ENCODE results near the gene CAPN12. TPM values are rescaled to one million over a fixed set of nuclear protein-coding genes. Genes with fewer than 3 reads are reported as not detected.
"Not testable (repeated sequence)": the region's sequence is repeated elsewhere in the genome, so short reads cannot be mapped to it uniquely, and the experiment has no call there.

The CAPN12 gene
- total RNA-seq, 1 experiment from 2014 or later: 8.8 TPM

- DNase-seq (ENCODE audit: low read depth, low spot score): no peak
- Histone ChIP-seq H3K79me2 (ENCODE audit: insufficient read depth, low read length) (no peaks in the 10 kb centered on the region), H3K9me3 (ENCODE audit: control insufficient read depth in 1 of 2, insufficient read depth in 1 of 2, low read depth in 1 of 2, low read length in 2 of 2) (no peaks in the 10 kb centered on the region), H3K4me2 (ENCODE audit: low read length) (no peak overlapping the region), H3K4me3 (replicated peaks in 1 of 2; ENCODE audit: low read depth in 1 of 2, low read length in 2 of 2) (no peak overlapping the region), H4K20me1 (ENCODE audit: insufficient read depth) (no peaks in the 10 kb centered on the region), H3K27ac (ENCODE audit: low read depth, low read length) (no peak overlapping the region), H2AFZ (ENCODE audit: low read depth, low read length, poor library complexity, severe bottlenecking) (no peak overlapping the region), H3K27me3 (ENCODE audit: insufficient read depth, low read length) (no peaks in the 10 kb centered on the region), H3K4me1 (ENCODE audit: control insufficient read depth in 1 of 2, insufficient read depth in 2 of 2, low read length in 2 of 2) (no peaks in the 10 kb centered on the region), H3K9me2 (ENCODE audit: insufficient read depth) (no peaks in the 10 kb centered on the region), H3K9ac (ENCODE audit: low read length) (no peak overlapping the region), H3K36me3 (ENCODE audit: control insufficient read depth in 1 of 2, insufficient read depth in 2 of 2, low read length in 2 of 2) (no peaks in the 10 kb centered on the region)
- intact Hi-C loops (cut with micrococcal nuclease): no loop called here
- TF ChIP-seq SP1 (IDR thresholded peaks at IDR 0.05; ENCODE audit: low read depth) (no peak), EGR1 (IDR thresholded peaks at IDR 0.05; ENCODE audit: low read depth) (no peak), SIN3A (IDR thresholded peaks at IDR 0.05; ENCODE audit: low read depth) (no peak), ZNF274 (IDR thresholded peaks at IDR 0.05; ENCODE audit: low read depth, low read length) (no peak), FOSL1 (IDR thresholded peaks at IDR 0.05; ENCODE audit: low read depth) (no peak), POLR2AphosphoS5 (IDR thresholded peaks at IDR 0.05; ENCODE audit: low read depth, low read length) (no peak), POLR2A (IDR thresholded peaks at IDR 0.05; ENCODE audit: borderline replicate concordance, extremely low read depth, insufficient read depth, insufficient read length) (no peak), RAD21 (IDR thresholded peaks at IDR 0.05; ENCODE audit: low read depth) (no peak), JUND (IDR thresholded peaks at IDR 0.05) (no peak), ELF1 (IDR thresholded peaks at IDR 0.05; ENCODE audit: borderline replicate concordance, low read depth) (no peak)
- ATAC-seq: no peak
- ChIA-PET POLR2A (no interaction called here), CTCF (no interaction called here), RAD21 (ENCODE audit: low non-redundant PET in 1 of 2, low total read pairs in 2 of 2, uncharacterized antibody in 2 of 2, unreplicated experiment in 2 of 2) (no interaction called here)
- no TSS peak for BruUV-seq (replicated peaks)
These were observed 15.3 kb upstream of the CAPN12 start for GRCh38 chr19:38759590-38760003.

GRCh38 chr19:38754196-38754595, 9.9 kb upstream of the CAPN12 start:
- H3K4me3 ChIP-seq (replicated peaks in 1 of 2; ENCODE audit: low read depth in 1 of 2, low read length in 2 of 2); H3K36me3 ChIP-seq (ENCODE audit: control insufficient read depth in 1 of 2, insufficient read depth in 2 of 2, low read length in 2 of 2); H3K27me3 ChIP-seq (ENCODE audit: insufficient read depth, low read length); H2AFZ ChIP-seq (ENCODE audit: low read depth, low read length, poor library complexity, severe bottlenecking); H3K9ac ChIP-seq (ENCODE audit: low read length); DNase-seq (ENCODE audit: low read depth, low spot score); BruUV-seq (replicated peaks); H3K4me1 ChIP-seq (ENCODE audit: control insufficient read depth in 1 of 2, insufficient read depth in 2 of 2, low read length in 2 of 2); H3K27ac ChIP-seq (ENCODE audit: low read depth, low read length); ATAC-seq; H3K9me2 ChIP-seq (ENCODE audit: insufficient read depth); RAD21 ChIA-PET (ENCODE audit: low non-redundant PET in 1 of 2, low total read pairs in 2 of 2, uncharacterized antibody in 2 of 2, unreplicated experiment in 2 of 2); CTCF ChIA-PET; H4K20me1 ChIP-seq (ENCODE audit: insufficient read depth); H3K4me2 ChIP-seq (ENCODE audit: low read length); intact Hi-C loops (cut with micrococcal nuclease); POLR2A ChIA-PET; H3K79me2 ChIP-seq (ENCODE audit: insufficient read depth, low read length); H3K9me3 ChIP-seq (ENCODE audit: control insufficient read depth in 1 of 2, insufficient read depth in 1 of 2, low read depth in 1 of 2, low read length in 2 of 2): not testable (repeated sequence)

GRCh38 chr19:38753783-38754182, 9.5 kb upstream of the CAPN12 start:
- intact Hi-C loops (cut with micrococcal nuclease); H3K4me3 ChIP-seq (replicated peaks in 1 of 2; ENCODE audit: low read depth in 1 of 2, low read length in 2 of 2); RAD21 ChIA-PET (ENCODE audit: low non-redundant PET in 1 of 2, low total read pairs in 2 of 2, uncharacterized antibody in 2 of 2, unreplicated experiment in 2 of 2); H3K9me3 ChIP-seq (ENCODE audit: control insufficient read depth in 1 of 2, insufficient read depth in 1 of 2, low read depth in 1 of 2, low read length in 2 of 2); H3K79me2 ChIP-seq (ENCODE audit: insufficient read depth, low read length); DNase-seq (ENCODE audit: low read depth, low spot score); H4K20me1 ChIP-seq (ENCODE audit: insufficient read depth); H3K9me2 ChIP-seq (ENCODE audit: insufficient read depth); POLR2A ChIA-PET; H3K36me3 ChIP-seq (ENCODE audit: control insufficient read depth in 1 of 2, insufficient read depth in 2 of 2, low read length in 2 of 2); CTCF ChIA-PET; H3K27me3 ChIP-seq (ENCODE audit: insufficient read depth, low read length); H3K9ac ChIP-seq (ENCODE audit: low read length); ATAC-seq; H3K4me2 ChIP-seq (ENCODE audit: low read length); H3K27ac ChIP-seq (ENCODE audit: low read depth, low read length); H3K4me1 ChIP-seq (ENCODE audit: control insufficient read depth in 1 of 2, insufficient read depth in 2 of 2, low read length in 2 of 2); BruUV-seq (replicated peaks); H2AFZ ChIP-seq (ENCODE audit: low read depth, low read length, poor library complexity, severe bottlenecking): not testable (repeated sequence)
